GM19372 (cell line): Measurements from ENCODE around the gene MPP2.
"Not testable (repeated sequence)": the region's sequence is repeated elsewhere in the genome, so short reads cannot be mapped to it uniquely, and the experiment has no call there.

Source experiments
- ATAC-seq: cut with Tn5 transposase; IDR thresholded peaks from one replicate; pipeline ENCODE4 v1.9.1; 2021; ENCODE audit warnings: mild to moderate bottlenecking, low read depth, moderate library complexity; ENCODE audit not compliant: unreplicated experiment

The MPP2 gene

GRCh38 chr17:43853546-43853945, 53.8 kb downstream of the MPP2 start:
- no peak for ATAC-seq

- ATAC-seq = no peak
These were observed 54.8 kb downstream of the MPP2 start for GRCh38 chr17:43852571-43852970.

- no peak for ATAC-seq
These were observed 58.2 kb downstream of the MPP2 start for GRCh38 chr17:43849116-43849515.

GRCh38 chr17:43848601-43849000, 58.7 kb downstream of the MPP2 start:
- ATAC-seq = no peak

GRCh38 chr17:43846963-43847371, 60.4 kb downstream of the MPP2 start, which contains the start of gene CD300LG:
Gene CD300LG, plus strand, starts transcription at chr17:43847176. Its CDS starts 41 bp downstream, at chr17:43847217.
- no peak for ATAC-seq

- ATAC-seq = no peak
These were observed 61.1 kb downstream of the MPP2 start for GRCh38 chr17:43846221-43846712.

- ATAC-seq = no peak
These were observed 61.6 kb downstream of the MPP2 start for GRCh38 chr17:43845766-43846165.

GRCh38 chr17:43844241-43844640, 63.1 kb downstream of the MPP2 start:
- ATAC-seq = no peak

- ATAC-seq = no peak
These were observed 64.4 kb downstream of the MPP2 start for GRCh38 chr17:43842975-43843325.

- ATAC-seq = not testable (repeated sequence)
These were observed 65.0 kb downstream of the MPP2 start for GRCh38 chr17:43842091-43842974.

- no peak for ATAC-seq
These were observed 66.1 kb downstream of the MPP2 start for GRCh38 chr17:43841282-43841681.

GRCh38 chr17:43840814-43841213, 66.5 kb downstream of the MPP2 start:
- ATAC-seq = no peak

GRCh38 chr17:43839670-43840108, 67.6 kb downstream of the MPP2 start:
- no peak for ATAC-seq

GRCh38 chr17:43834106-43834505, 73.2 kb downstream of the MPP2 start:
- no peak for ATAC-seq

GRCh38 chr17:43832976-43833829, 74.1 kb downstream of the MPP2 start, which contains the start of gene MPP3:
Gene MPP3, minus strand, starts transcription at chr17:43833146. Its CDS starts 1,240 bp downstream, at chr17:43831906.
- ATAC-seq = no peak

- no peak for ATAC-seq
These were observed 75.0 kb downstream of the MPP2 start for GRCh38 chr17:43832168-43832975.

GRCh38 chr17:43831633-43832032, 75.7 kb downstream of the MPP2 start:
- no peak for ATAC-seq

GRCh38 chr17:43830510-43831140, 76.7 kb downstream of the MPP2 start:
- no peak for ATAC-seq

- ATAC-seq = no peak
These were observed 77.6 kb downstream of the MPP2 start for GRCh38 chr17:43829738-43830137.

GRCh38 chr17:43827596-43827995, 79.7 kb downstream of the MPP2 start:
- no peak for ATAC-seq
